HEK293 (cell line): ENCODE measurements around the gene GPR153.

Experiments
- BCL11A ChIP-seq: fragments of 450-650 bp; formaldehyde crosslinking; IDR thresholded peaks from 2 replicates; pipeline ENCODE4 v1.5.1; 2016; ENCODE audit warnings: low read depth, missing biosample characterization, missing genetic modification characterization
- GLIS2 ChIP-seq: fragments of 450-650 bp; formaldehyde crosslinking; IDR thresholded peaks from 2 replicates; pipeline ENCODE4 v1.5.1; 2016; ENCODE audit warnings: missing biosample characterization, missing genetic modification characterization
- IKZF3 ChIP-seq: fragments of 450-650 bp; IDR thresholded peaks from 2 replicates; pipeline ENCODE4 v1.5.0; 2018; ENCODE audit warnings: missing biosample characterization, mild to moderate bottlenecking, missing genetic modification characterization, moderate library complexity
- KLF9 ChIP-seq: fragments of 450-650 bp; formaldehyde crosslinking; IDR thresholded peaks from 2 replicates; pipeline ENCODE4 v1.5.1; 2016; ENCODE audit warnings: missing biosample characterization, missing genetic modification characterization, low read depth
- MEIS1 ChIP-seq: sonication (generic); formaldehyde crosslinking; IDR thresholded peaks from 2 replicates; pipeline ENCODE4 v1.8.1; 2022; ENCODE audit warnings: missing genetic modification reagents, mild to moderate bottlenecking, borderline replicate concordance
- SCRT2 ChIP-seq: fragments of 450-650 bp; formaldehyde crosslinking; IDR thresholded peaks from 2 replicates; pipeline ENCODE4 v1.5.1; 2016; ENCODE audit warnings: missing biosample characterization, missing genetic modification characterization
- SP7 ChIP-seq: fragments of 450-650 bp; formaldehyde crosslinking; IDR thresholded peaks from 2 replicates; pipeline ENCODE4 v1.5.1; 2016; ENCODE audit warnings: missing biosample characterization, missing genetic modification characterization
- WT1 ChIP-seq: fragments of 450-650 bp; formaldehyde crosslinking; IDR thresholded peaks from 2 replicates; pipeline ENCODE4 v1.5.1; 2016; ENCODE audit warnings: missing biosample characterization, missing genetic modification characterization
- ZBTB1 ChIP-seq: fragments of 450-650 bp; formaldehyde crosslinking; IDR thresholded peaks from 2 replicates; pipeline ENCODE4 v1.5.1; 2016; ENCODE audit warnings: missing biosample characterization, missing genetic modification characterization
- ZBTB48 ChIP-seq: fragments of 450-650 bp; formaldehyde crosslinking; IDR thresholded peaks from 2 replicates; pipeline ENCODE4 v1.5.1; 2016; ENCODE audit warnings: missing biosample characterization, missing genetic modification characterization
- ZNF112 ChIP-seq: fragments of 450-650 bp; formaldehyde crosslinking; IDR thresholded peaks from 2 replicates; pipeline ENCODE4 v1.5.0; 2017; ENCODE audit warnings: missing biosample characterization, missing genetic modification characterization
- ZNF157 ChIP-seq: fragments of 450-650 bp; formaldehyde crosslinking; IDR thresholded peaks from 2 replicates; pipeline ENCODE4 v1.5.1; 2016; ENCODE audit warnings: missing biosample characterization, missing genetic modification characterization
- ZNF16 ChIP-seq: fragments of 450-650 bp; formaldehyde crosslinking; IDR thresholded peaks from 2 replicates; pipeline ENCODE4 v1.5.1; 2016; ENCODE audit warnings: low read depth, missing biosample characterization, missing genetic modification characterization
- ZNF214 ChIP-seq: fragments of 450-650 bp; formaldehyde crosslinking; IDR thresholded peaks from 2 replicates; pipeline ENCODE4 v1.5.1; 2017; ENCODE audit warnings: missing biosample characterization, mild to moderate bottlenecking, missing genetic modification characterization, borderline replicate concordance
- ZNF239 ChIP-seq: fragments of 450-650 bp; formaldehyde crosslinking; IDR thresholded peaks from 2 replicates; pipeline ENCODE4 v1.5.1; 2016; ENCODE audit warnings: missing biosample characterization, missing genetic modification characterization
- ZNF335 ChIP-seq: fragments of 450-650 bp; formaldehyde crosslinking; conservative IDR thresholded peaks from 2 replicates; pipeline ENCODE4 v1.5.1; 2016; ENCODE audit warnings: missing biosample characterization, missing genetic modification characterization
- ZNF629 ChIP-seq: fragments of 450-650 bp; formaldehyde crosslinking; IDR thresholded peaks from 2 replicates; pipeline ENCODE4 v1.5.1; 2017; ENCODE audit warnings: missing biosample characterization, missing genetic modification characterization
- ZNF707 ChIP-seq: fragments of 450-650 bp; formaldehyde crosslinking; IDR thresholded peaks from 2 replicates; pipeline ENCODE4 v1.5.1; 2016; ENCODE audit warnings: missing biosample characterization, missing genetic modification characterization
- ZNF791 ChIP-seq: fragments of 450-650 bp; formaldehyde crosslinking; IDR thresholded peaks from 2 replicates; pipeline ENCODE4 v1.5.1; 2016; ENCODE audit warnings: missing biosample characterization, missing genetic modification characterization
- ZNF792 ChIP-seq: fragments of 450-650 bp; formaldehyde crosslinking; IDR thresholded peaks from 2 replicates; pipeline ENCODE4 v1.5.1; 2016; ENCODE audit warnings: missing biosample characterization, missing genetic modification characterization
- TF ChIP-seq, protein P1 (sequence below): fragments of 450-650 bp; formaldehyde crosslinking; IDR thresholded peaks from 2 replicates; pipeline ENCODE4 v1.5.1; 2016; ENCODE audit warnings: missing biosample characterization, missing genetic modification characterization
- TF ChIP-seq, protein P2 (sequence below): IDR thresholded peaks from 2 replicates; pipeline ENCODE4 v1.6.1; 2011; ENCODE audit warnings: mild to moderate bottlenecking, low read depth, low read length, borderline replicate concordance
- TF ChIP-seq, protein P3 (sequence below): fragments of 450-650 bp; formaldehyde crosslinking; conservative IDR thresholded peaks from 2 replicates; pipeline ENCODE4 v1.5.1; 2016; ENCODE audit warnings: low read depth, missing biosample characterization, missing genetic modification characterization
- TF ChIP-seq, protein P4 (sequence below): fragments of 450-650 bp; formaldehyde crosslinking; IDR thresholded peaks from 2 replicates; pipeline ENCODE4 v1.5.1; 2016; ENCODE audit warnings: missing biosample characterization, missing genetic modification characterization, low read depth
- TF ChIP-seq, protein P5 (sequence below): fragments of 450-650 bp; formaldehyde crosslinking; IDR thresholded peaks from 2 replicates; pipeline ENCODE4 v1.5.1; 2016; ENCODE audit warnings: missing biosample characterization, missing genetic modification characterization

GPR153 gene

DNA sequence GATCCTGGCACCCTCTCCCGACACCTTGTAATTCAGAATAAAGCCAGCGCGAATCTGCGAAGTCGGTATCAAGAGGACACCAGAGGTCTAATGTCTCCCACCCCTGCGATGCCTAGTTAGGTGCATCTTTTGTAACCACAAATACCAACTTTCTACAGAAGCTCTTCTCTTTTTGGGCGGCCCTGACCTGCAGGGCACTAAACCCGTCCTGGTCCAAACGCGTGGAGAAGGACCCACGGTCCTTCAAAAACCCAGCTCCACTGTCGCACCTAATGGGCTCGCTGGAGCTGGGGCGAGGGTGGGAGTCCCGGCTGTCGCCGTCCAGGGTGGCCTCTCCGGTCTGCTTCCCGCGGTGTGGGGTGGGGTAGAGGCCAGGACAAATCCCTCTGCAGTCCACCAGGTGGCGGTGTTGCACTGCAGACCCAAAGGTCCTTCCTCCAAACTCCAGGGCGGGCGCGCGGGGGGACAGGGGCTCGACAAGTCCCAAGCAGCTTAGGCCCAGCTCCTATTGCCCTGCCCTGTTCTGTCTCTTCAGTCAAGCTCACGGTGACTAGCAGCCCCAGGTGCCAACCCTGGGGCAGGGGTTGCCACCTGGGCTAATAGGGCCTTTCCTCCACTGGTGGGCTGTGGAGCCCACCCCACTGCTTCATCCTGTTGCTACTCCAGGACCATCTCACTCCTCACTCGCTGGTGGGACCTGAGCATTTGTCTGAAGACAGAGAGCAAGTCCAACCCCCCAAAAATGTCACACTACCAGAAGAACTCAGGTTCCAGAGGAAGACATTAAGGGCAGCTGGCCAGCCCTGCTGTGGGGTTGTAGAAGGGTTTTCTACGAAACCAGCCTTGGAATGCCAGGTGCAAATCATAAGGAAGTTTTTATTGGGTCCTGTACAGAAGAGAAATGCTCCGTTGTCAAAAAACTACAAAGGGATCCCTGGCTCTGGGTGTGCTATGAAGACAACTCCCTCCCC is 14.1 kb downstream of the GPR153 start (continued):
- TF ChIP-seq ZNF629 (tag by site-specific recombination) (no peak), SP7 (peak; percentile 57), ZBTB1 (tag by site-specific recombination) (no peak), ZNF157 (tag by site-specific recombination) (no peak), MEIS1 (CRISPR knock-in tag) (no peak), ZNF16 (tag by site-specific recombination) (no peak), ZNF239 (no peak), ZNF335 (tag by site-specific recombination) (no peak), KLF9 (peak; percentile 40; the same call in 1 of the 2 replicates), SCRT2 (peak; percentile 76), BCL11A (0 out of 2 replicates have a peak, but pooled peaks have one; percentile 55), ZNF791 (tag by site-specific recombination) (no peak), GLIS2 (tag by site-specific recombination) (peak; percentile 94), WT1 (0 out of 2 replicates have a peak, but pooled peaks have one; percentile 21), ZNF707 (no peak), ZNF112 (tag by site-specific recombination) (no peak), ZNF214 (tag by site-specific recombination) (no peak), IKZF3 (no peak), ZBTB48 (no peak), ZNF792 (no peak)
- TF ChIP-seq, protein P1, sequence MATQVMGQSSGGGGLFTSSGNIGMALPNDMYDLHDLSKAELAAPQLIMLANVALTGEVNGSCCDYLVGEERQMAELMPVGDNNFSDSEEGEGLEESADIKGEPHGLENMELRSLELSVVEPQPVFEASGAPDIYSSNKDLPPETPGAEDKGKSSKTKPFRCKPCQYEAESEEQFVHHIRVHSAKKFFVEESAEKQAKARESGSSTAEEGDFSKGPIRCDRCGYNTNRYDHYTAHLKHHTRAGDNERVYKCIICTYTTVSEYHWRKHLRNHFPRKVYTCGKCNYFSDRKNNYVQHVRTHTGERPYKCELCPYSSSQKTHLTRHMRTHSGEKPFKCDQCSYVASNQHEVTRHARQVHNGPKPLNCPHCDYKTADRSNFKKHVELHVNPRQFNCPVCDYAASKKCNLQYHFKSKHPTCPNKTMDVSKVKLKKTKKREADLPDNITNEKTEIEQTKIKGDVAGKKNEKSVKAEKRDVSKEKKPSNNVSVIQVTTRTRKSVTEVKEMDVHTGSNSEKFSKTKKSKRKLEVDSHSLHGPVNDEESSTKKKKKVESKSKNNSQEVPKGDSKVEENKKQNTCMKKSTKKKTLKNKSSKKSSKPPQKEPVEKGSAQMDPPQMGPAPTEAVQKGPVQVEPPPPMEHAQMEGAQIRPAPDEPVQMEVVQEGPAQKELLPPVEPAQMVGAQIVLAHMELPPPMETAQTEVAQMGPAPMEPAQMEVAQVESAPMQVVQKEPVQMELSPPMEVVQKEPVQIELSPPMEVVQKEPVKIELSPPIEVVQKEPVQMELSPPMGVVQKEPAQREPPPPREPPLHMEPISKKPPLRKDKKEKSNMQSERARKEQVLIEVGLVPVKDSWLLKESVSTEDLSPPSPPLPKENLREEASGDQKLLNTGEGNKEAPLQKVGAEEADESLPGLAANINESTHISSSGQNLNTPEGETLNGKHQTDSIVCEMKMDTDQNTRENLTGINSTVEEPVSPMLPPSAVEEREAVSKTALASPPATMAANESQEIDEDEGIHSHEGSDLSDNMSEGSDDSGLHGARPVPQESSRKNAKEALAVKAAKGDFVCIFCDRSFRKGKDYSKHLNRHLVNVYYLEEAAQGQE = 0 out of 2 replicates have a peak, but pooled peaks have one; percentile 16
- TF ChIP-seq, protein P2, sequence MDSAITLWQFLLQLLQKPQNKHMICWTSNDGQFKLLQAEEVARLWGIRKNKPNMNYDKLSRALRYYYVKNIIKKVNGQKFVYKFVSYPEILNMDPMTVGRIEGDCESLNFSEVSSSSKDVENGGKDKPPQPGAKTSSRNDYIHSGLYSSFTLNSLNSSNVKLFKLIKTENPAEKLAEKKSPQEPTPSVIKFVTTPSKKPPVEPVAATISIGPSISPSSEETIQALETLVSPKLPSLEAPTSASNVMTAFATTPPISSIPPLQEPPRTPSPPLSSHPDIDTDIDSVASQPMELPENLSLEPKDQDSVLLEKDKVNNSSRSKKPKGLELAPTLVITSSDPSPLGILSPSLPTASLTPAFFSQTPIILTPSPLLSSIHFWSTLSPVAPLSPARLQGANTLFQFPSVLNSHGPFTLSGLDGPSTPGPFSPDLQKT = no peak
- TF ChIP-seq, protein P3, sequence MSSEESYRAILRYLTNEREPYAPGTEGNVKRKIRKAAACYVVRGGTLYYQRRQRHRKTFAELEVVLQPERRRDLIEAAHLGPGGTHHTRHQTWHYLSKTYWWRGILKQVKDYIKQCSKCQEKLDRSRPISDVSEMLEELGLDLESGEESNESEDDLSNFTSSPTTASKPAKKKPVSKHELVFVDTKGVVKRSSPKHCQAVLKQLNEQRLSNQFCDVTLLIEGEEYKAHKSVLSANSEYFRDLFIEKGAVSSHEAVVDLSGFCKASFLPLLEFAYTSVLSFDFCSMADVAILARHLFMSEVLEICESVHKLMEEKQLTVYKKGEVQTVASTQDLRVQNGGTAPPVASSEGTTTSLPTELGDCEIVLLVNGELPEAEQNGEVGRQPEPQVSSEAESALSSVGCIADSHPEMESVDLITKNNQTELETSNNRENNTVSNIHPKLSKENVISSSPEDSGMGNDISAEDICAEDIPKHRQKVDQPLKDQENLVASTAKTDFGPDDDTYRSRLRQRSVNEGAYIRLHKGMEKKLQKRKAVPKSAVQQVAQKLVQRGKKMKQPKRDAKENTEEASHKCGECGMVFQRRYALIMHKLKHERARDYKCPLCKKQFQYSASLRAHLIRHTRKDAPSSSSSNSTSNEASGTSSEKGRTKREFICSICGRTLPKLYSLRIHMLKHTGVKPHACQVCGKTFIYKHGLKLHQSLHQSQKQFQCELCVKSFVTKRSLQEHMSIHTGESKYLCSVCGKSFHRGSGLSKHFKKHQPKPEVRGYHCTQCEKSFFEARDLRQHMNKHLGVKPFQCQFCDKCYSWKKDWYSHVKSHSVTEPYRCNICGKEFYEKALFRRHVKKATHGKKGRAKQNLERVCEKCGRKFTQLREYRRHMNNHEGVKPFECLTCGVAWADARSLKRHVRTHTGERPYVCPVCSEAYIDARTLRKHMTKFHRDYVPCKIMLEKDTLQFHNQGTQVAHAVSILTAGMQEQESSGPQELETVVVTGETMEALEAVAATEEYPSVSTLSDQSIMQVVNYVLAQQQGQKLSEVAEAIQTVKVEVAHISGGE = no peak
- TF ChIP-seq, protein P4, sequence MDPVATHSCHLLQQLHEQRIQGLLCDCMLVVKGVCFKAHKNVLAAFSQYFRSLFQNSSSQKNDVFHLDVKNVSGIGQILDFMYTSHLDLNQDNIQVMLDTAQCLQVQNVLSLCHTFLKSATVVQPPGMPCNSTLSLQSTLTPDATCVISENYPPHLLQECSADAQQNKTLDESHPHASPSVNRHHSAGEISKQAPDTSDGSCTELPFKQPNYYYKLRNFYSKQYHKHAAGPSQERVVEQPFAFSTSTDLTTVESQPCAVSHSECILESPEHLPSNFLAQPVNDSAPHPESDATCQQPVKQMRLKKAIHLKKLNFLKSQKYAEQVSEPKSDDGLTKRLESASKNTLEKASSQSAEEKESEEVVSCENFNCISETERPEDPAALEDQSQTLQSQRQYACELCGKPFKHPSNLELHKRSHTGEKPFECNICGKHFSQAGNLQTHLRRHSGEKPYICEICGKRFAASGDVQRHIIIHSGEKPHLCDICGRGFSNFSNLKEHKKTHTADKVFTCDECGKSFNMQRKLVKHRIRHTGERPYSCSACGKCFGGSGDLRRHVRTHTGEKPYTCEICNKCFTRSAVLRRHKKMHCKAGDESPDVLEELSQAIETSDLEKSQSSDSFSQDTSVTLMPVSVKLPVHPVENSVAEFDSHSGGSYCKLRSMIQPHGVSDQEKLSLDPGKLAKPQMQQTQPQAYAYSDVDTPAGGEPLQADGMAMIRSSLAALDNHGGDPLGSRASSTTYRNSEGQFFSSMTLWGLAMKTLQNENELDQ = no peak
- TF ChIP-seq, protein P5, sequence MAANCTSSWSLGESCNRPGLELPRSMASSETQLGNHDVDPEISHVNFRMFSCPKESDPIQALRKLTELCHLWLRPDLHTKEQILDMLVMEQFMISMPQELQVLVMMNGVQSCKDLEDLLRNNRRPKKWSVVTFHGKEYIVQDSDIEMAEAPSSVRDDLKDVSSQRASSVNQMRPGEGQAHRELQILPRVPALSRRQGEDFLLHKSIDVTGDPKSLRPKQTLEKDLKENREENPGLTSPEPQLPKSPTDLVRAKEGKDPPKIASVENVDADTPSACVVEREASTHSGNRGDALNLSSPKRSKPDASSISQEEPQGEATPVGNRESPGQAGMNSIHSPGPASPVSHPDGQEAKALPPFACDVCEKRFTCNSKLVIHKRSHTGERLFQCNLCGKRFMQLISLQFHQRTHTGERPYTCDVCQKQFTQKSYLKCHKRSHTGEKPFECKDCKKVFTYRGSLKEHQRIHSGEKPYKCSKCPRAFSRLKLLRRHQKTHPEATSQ = no peak
